HepG2 (cell line): ENCODE data around the gene TCTA. TPM values are rescaled to one million over a fixed set of nuclear protein-coding genes. Genes with fewer than 3 reads are reported as not detected.
A peak's percentile ranks its signal among the peaks of the same experiment; 100 is the strongest.

Experiments
- BORCS8-MEF2B ChIP-seq: sonication (generic); formaldehyde crosslinking; IDR thresholded peaks from 2 replicates; pipeline ENCODE4 v1.8.0; 2022; ENCODE audit warnings: mild to moderate bottlenecking, missing genetic modification reagents
- GATAD2A ChIP-seq: IDR thresholded peaks from 2 replicates; pipeline ENCODE4 v1.6.1; 2016
- KDM4B ChIP-seq: sonication (generic); formaldehyde crosslinking; IDR thresholded peaks from 2 replicates; pipeline ENCODE4 v1.4.0; 2020; ENCODE audit warnings: missing genetic modification reagents
- LRRFIP1 ChIP-seq: sonication (generic); formaldehyde crosslinking; conservative IDR thresholded peaks from 2 replicates; pipeline ENCODE4 v1.4.0; 2020; ENCODE audit warnings: missing genetic modification reagents
- MED13 ChIP-seq: sonication (generic); formaldehyde crosslinking; IDR thresholded peaks from 2 replicates; pipeline ENCODE4 v1.5.0; 2020; ENCODE audit warnings: missing genetic modification reagents
- REXO4 ChIP-seq: sonication (generic); formaldehyde crosslinking; IDR thresholded peaks from 2 replicates; pipeline ENCODE4 v1.8.0; 2022; ENCODE audit warnings: missing genetic modification reagents, mild to moderate bottlenecking, borderline replicate concordance
- SALL2 ChIP-seq: sonication (generic); formaldehyde crosslinking; IDR thresholded peaks from 2 replicates; pipeline ENCODE4 v1.8.1; 2023; ENCODE audit warnings: mild to moderate bottlenecking, missing genetic modification reagents, inconsistent platforms
- SNAPC5 ChIP-seq: sonication (generic); formaldehyde crosslinking; IDR thresholded peaks from 2 replicates; pipeline ENCODE4 v1.8.1; 2023; ENCODE audit warnings: mild to moderate bottlenecking, missing genetic modification reagents, borderline replicate concordance
- TBX3 ChIP-seq: fragments of 450-650 bp; IDR thresholded peaks from 2 replicates; pipeline ENCODE4 v1.6.1; 2017; ENCODE audit warnings: antibody characterized with exemption, mild to moderate bottlenecking, inconsistent platforms, borderline replicate concordance
- THAP11 ChIP-seq: IDR thresholded peaks from 2 replicates; pipeline ENCODE4 v1.6.1; 2016; ENCODE audit warnings: missing biosample characterization, missing genetic modification reagents
- ZBTB40 ChIP-seq, 2 experiments: fragments of 450-650 bp in 1 of 2; sonication (generic) in 1 of 2; formaldehyde crosslinking in 1 of 2; IDR thresholded peaks; 2 replicates each; pipeline versions ENCODE4 v1.6.1 to v1.8.0; 2016 to 2022; ENCODE audit warnings: antibody characterized with exemption in 1 of 2, mild to moderate bottlenecking in 1 of 2, missing genetic modification reagents in 1 of 2
- ZFP36L2 ChIP-seq: sonication (generic); formaldehyde crosslinking; IDR thresholded peaks from 2 replicates; pipeline ENCODE4 v1.4.0; 2020; ENCODE audit warnings: missing genetic modification reagents
- ZNF20 ChIP-seq: sonication (generic); formaldehyde crosslinking; IDR thresholded peaks from 2 replicates; pipeline ENCODE4 v1.4.0; 2020; ENCODE audit warnings: mild to moderate bottlenecking, moderate library complexity, missing genetic modification reagents
- ZNF274 ChIP-seq: sonication (generic); formaldehyde crosslinking; IDR thresholded peaks from 2 replicates; pipeline ENCODE4 v1.5.1; 2020; ENCODE audit warnings: mild to moderate bottlenecking, missing genetic modification reagents
- ZNF547 ChIP-seq: sonication (generic); formaldehyde crosslinking; IDR thresholded peaks from 2 replicates; pipeline ENCODE4 v1.5.1; 2020; ENCODE audit warnings: mild to moderate bottlenecking, missing genetic modification reagents
- ZNF556 ChIP-seq: sonication (generic); formaldehyde crosslinking; IDR thresholded peaks from 2 replicates; pipeline ENCODE4 v1.4.0; 2020; ENCODE audit warnings: mild to moderate bottlenecking, missing genetic modification reagents, borderline replicate concordance
- ZNF678 ChIP-seq: sonication (generic); formaldehyde crosslinking; IDR thresholded peaks from 2 replicates; pipeline ENCODE4 v1.4.0; 2020; ENCODE audit warnings: mild to moderate bottlenecking, missing genetic modification reagents
- ZNF850 ChIP-seq: sonication (generic); formaldehyde crosslinking; conservative IDR thresholded peaks from 2 replicates; pipeline ENCODE4 v1.9.0; 2021; ENCODE audit warnings: mild to moderate bottlenecking, missing genetic modification reagents
- ZNF883 ChIP-seq: sonication (generic); formaldehyde crosslinking; IDR thresholded peaks from 2 replicates; pipeline ENCODE4 v1.5.1; 2020; ENCODE audit warnings: mild to moderate bottlenecking, missing genetic modification reagents; ENCODE audit errors: not compliant biosample characterization
- polyA plus RNA-seq, 8 experiments: library from polyadenylated mRNA; depleted of rRNA in 3 of 8; stranded (reverse) in 7 of 8; unstranded in 1 of 8; fragments of >200 nt; fragmentation: Illumina TruSeq in 4 of 8; extraction: Trizol in 4 of 8; gene quantifications; 2 replicates each; pipeline versions ENCODE4 v1.2.1 to v1.2.3, GENCODE V29; 2011 to 2016; ENCODE audit warnings: low read depth in 4 of 8, missing spikeins in 1 of 8, mixed read lengths in 1 of 8; ENCODE audit not compliant: insufficient read depth in 1 of 8
- total RNA-seq, 5 experiments: library from RNA; depleted of rRNA; stranded (reverse); fragments of >200 nt; fragmentation: Illumina TruSeq; extraction: Trizol; gene quantifications; 2 replicates each; pipeline ENCODE4 v1.2.3, GENCODE V29; 2016; ENCODE audit warnings: low read depth in 1 of 5

Gene TCTA
- total and polyA plus RNA-seq, 2 of the 13 experiments (the other 11 are each of a cell fraction or from before 2014, with no cell fraction given) = 8.3 to 13.2 TPM

GRCh38 chr3:49411968-49412631 is at the start of gene TCTA, which contains the start of gene RHOA (continued):
- TF ChIP-seq ZNF547 (CRISPR knock-in tag) (peak; percentile 66; the same call in 1 of the 2 replicates), SNAPC5 (CRISPR knock-in tag) (no peak), KDM4B (CRISPR knock-in tag) (peak; percentile 39; the same call in 1 of the 2 replicates), REXO4 (CRISPR knock-in tag) (no peak), BORCS8-MEF2B (CRISPR knock-in tag) (peak; percentile 86), GATAD2A (CRISPR knock-in tag) (peak; percentile 72), ZBTB40 (IDR thresholded peaks at IDR 0.05) (no peak), ZBTB40 (CRISPR knock-in tag; IDR thresholded peaks at IDR 0.05) (peak; percentile 70), ZNF20 (CRISPR knock-in tag) (0 out of 2 replicates have a peak, but pooled peaks have one; percentile 60), ZNF850 (CRISPR knock-in tag) (no peak), ZNF556 (peak; percentile 90; the same call in 1 of the 2 replicates), LRRFIP1 (CRISPR knock-in tag) (no peak), TBX3 (no peak), ZFP36L2 (CRISPR knock-in tag) (no peak), SALL2 (CRISPR knock-in tag) (no peak; the same call in 1 of the 2 replicates), ZNF883 (CRISPR knock-in tag) (peak; percentile 41), ZNF678 (CRISPR knock-in tag) (0 out of 2 replicates have a peak, but pooled peaks have one; percentile 66), THAP11 (CRISPR knock-in tag) (peak; percentile 90), MED13 (CRISPR knock-in tag) (0 out of 2 replicates have a peak, but pooled peaks have one; percentile 54), ZNF274 (CRISPR knock-in tag) (peak; percentile 56)
